Kidney tubule cell (primary cell): ENCODE measurements around the gene SKIC2.

Experiments
- DNase-seq: peaks from one replicate; pipeline ENCODE4 v3.0.0-alpha.2; 2018; ENCODE audit warnings: low spot score

SKIC2 gene

GRCh38 chr6:31945507-31946369 is 13.2 kb upstream of the SKIC2 start, which contains the start of gene CFB:
Gene CFB, plus strand, starts transcription at chr6:31946095. Its CDS starts 127 bp downstream, at chr6:31946222.
- DNase-seq: peak; percentile 91

- DNase-seq: no peak
Observed at GRCh38 chr6:31946370-31946885, 12.5 kb upstream of the SKIC2 start.

- DNase-seq: no peak
Observed at GRCh38 chr6:31947070-31947675, 11.8 kb upstream of the SKIC2 start.

GRCh38 chr6:31947864-31948263 is 11.1 kb upstream of the SKIC2 start:
- DNase-seq: no peak

DNA sequence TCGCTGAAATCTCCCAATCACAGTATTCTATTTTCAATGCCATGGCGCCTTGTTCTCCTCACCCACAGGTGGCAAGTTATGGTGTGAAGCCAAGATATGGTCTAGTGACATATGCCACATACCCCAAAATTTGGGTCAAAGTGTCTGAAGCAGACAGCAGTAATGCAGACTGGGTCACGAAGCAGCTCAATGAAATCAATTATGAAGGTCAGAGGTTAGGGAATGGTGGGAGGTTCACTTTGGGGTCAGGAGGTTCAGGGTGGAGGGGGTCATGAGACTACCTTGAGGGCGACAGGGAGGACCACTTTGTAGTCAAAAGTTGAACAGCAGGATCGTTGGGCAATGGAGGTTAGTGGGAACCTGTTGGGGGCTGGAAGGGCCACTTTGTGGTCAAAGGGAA is 10.7 kb upstream of the SKIC2 start:
- DNase-seq: no peak

DNA sequence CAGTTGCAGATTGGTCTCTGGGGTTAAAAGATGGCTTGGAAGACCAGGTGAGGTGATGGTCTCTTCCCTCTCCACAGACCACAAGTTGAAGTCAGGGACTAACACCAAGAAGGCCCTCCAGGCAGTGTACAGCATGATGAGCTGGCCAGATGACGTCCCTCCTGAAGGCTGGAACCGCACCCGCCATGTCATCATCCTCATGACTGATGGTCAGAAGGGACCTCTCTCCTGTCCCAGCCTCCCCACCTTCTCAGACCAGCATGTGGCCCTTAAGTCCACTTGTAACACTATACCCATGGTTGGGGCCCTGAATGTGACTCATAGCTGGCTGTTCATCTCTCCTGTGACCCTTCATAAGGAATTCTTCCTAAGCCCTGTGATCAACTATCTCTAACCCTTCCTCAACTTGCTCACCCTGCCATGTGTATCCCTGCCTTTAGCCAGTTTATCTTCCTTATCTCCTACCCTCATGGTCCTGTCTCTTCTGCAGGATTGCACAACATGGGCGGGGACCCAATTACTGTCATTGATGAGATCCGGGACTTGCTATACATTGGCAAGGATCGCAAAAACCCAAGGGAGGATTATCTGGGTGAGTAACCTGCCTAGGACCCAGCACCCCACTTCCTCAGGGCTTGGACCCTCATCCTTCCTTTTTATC is 10.1 kb upstream of the SKIC2 start:
- peak; percentile 14 for DNase-seq

DNA sequence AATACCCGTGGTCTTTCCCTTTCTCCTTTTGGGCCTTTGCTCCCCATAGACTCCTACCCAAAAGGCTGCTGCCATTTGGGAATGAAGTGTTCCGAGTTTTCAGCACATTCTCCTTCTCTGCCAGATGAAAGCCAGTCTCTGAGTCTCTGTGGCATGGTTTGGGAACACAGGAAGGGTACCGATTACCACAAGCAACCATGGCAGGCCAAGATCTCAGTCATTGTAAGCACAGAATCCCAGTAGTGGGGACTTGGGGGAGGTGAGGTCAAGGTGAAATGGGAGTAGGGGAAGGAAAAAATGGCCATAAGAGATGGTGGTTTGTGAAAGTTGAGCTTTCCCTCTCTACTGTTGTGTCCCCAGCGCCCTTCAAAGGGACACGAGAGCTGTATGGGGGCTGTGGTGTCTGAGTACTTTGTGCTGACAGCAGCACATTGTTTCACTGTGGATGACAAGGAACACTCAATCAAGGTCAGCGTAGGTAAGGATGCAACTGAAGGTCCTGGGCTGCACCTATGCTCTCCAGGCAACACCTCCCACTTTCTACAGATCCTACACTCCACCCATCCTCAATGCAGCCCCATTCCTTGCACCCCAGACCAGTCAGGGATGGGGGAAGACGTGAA is 8.9 kb upstream of the SKIC2 start:
- no peak for DNase-seq

GRCh38 chr6:31952140-31952805 is 6.7 kb upstream of the SKIC2 start:
- DNase-seq: peak; percentile 67

GRCh38 chr6:31952890-31953289 is 6.1 kb upstream of the SKIC2 start:
- DNase-seq: no peak

- no peak for DNase-seq
Observed at GRCh38 chr6:31954511-31954910, 4.5 kb upstream of the SKIC2 start.

DNA sequence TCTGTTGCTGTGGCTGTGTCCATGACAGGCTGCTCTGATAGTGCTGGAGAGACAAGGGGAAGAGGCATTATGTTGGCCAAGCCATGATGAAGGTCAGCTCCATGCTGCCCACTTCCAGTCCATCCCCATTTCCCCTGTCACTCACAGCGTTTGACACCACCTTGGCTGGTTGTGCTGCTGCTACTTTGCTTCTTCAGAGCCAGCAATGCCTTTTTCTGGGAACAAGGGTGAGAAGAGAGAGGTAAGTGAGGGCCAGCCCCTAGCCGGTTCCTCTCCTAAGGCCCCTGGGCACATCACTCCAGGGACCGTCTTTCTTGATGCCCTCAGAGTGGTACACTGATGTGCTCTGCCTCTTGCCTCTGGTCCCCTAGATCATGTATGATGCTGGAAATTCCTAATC is 2.2 kb upstream of the SKIC2 start:
- no peak for DNase-seq

GRCh38 chr6:31958412-31958740 is 599 bp upstream of the SKIC2 start:
- no peak for DNase-seq

DNA sequence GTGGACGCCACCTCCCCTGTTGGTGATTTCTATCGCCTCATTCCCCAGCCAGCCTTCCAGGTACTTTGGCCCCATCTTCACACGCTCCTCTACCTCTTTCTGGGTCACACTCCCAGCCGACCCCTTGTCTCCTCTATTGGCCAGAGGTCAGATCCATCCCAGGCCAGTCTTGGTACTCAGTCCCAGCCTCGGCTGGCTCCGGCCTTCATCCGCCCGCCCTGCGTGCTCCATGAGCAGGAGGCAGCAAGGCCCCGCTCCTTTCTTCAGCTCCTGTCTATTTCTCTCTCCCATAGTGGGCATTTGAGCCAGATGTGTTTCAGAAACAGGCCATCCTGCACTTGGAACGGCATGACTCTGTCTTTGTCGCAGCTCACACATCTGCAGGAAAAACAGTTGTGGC is 2.6 kb downstream of the SKIC2 start:
- DNase-seq: no peak

DNA sequence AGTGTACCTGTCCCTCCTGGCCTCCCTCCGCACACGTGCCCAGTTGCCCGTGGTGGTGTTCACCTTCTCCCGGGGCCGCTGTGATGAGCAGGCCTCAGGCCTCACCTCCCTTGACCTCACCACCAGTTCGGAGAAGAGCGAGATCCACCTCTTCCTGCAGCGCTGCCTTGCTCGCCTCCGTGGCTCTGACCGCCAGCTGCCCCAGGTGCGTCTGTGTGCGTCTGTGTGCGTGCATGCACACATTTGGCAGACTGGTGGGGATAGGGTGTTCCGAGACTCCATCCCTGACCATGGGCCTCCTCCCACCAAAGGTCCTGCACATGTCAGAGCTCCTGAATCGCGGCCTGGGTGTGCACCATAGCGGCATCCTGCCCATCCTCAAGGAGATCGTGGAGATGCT is 4.9 kb downstream of the SKIC2 start:
- DNase-seq: no peak

- no peak for DNase-seq
Observed at GRCh38 chr6:31965700-31966099, 6.7 kb downstream of the SKIC2 start.

DNA sequence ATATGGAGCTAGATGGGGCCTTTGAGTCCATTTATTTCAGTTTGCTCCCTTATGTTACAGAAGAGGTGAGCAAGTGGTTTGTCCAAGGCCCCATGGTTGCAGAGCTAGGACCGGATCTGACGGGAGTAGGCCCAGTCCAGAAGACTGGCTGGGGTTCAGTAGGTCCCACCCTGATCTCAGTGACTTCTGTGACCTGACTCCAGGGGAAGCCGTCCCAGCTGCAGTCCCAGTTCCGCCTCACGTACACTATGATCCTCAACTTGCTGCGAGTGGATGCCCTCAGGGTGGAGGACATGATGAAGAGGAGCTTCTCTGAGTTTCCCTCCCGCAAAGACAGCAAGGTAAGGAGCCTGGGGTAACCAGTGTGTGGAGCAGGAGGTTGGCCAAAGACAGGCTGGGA is 7.5 kb downstream of the SKIC2 start:
- DNase-seq: no peak

DNA sequence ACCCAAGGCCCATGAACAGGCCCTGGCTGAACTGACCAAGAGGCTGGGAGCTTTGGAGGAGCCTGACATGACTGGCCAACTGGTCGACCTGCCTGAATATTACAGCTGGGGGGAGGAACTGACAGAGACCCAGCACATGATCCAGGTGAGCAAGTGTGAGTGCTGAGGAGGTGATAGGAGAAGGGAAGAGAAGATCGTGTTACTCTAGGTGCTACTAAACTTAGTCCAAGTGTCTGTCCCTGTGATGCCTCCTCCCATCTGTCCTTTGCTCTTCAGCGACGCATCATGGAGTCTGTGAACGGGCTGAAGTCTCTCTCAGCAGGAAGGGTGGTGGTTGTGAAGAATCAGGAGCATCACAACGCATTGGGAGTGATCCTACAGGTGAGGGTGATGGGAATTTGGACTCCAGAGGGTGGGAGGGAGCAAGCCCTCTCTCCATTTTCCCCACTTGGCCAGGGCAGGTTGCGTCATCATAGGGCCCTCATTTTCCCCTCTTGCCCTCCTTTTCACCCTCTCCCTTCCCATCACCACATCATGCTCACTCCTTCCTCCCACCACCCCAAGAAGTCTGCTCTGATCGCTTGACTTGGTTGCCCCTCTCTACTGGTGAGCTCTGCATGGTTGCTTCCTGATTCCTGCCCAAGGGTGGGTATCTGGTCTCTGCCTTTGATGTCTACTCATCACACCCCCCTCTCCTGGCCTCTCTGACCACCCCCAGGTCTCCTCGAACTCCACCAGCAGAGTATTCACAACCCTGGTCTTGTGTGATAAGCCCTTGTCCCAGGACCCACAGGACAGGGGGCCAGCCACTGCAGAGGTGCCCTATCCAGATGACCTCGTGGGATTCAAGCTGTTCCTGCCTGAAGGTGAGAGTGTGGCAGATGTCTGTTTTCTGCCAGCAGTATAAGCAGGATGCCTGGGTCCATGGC is 8.3 kb downstream of the SKIC2 start:
- DNase-seq: no peak

DNA sequence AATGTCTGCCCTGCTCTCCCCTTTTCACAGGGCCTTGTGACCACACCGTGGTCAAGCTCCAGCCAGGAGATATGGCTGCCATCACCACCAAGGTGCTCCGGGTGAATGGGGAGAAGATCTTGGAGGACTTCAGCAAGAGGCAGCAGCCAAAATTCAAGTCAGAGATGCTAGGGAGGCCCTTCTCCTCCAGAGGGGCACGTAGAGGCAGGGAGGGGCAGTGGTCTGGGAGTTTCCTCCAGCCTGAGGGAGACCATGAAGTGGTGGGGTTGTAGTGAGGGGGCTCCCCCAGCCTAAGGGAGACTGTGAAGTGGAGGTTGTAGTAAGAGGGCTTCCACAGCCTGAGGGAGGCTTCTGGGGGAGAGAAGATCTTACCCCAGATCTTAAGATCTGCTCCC is 8.9 kb downstream of the SKIC2 start:
- no peak for DNase-seq

DNA sequence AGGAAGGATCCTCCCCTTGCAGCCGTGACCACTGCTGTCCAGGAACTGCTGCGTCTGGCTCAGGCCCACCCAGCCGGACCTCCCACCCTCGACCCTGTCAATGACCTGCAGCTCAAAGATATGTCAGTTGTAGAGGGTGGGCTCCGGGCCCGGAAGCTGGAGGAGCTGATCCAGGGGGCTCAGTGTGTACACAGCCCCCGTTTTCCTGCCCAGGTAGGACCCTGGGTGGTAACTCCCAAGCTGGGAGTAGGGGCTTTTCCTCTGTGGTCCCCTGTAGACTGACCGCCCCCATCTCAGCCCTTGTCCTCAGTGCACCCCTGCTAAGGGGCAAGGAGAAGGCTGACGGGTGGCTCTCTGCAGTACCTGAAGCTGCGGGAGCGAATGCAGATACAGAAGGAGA is 9.4 kb downstream of the SKIC2 start:
- no peak for DNase-seq

DNA sequence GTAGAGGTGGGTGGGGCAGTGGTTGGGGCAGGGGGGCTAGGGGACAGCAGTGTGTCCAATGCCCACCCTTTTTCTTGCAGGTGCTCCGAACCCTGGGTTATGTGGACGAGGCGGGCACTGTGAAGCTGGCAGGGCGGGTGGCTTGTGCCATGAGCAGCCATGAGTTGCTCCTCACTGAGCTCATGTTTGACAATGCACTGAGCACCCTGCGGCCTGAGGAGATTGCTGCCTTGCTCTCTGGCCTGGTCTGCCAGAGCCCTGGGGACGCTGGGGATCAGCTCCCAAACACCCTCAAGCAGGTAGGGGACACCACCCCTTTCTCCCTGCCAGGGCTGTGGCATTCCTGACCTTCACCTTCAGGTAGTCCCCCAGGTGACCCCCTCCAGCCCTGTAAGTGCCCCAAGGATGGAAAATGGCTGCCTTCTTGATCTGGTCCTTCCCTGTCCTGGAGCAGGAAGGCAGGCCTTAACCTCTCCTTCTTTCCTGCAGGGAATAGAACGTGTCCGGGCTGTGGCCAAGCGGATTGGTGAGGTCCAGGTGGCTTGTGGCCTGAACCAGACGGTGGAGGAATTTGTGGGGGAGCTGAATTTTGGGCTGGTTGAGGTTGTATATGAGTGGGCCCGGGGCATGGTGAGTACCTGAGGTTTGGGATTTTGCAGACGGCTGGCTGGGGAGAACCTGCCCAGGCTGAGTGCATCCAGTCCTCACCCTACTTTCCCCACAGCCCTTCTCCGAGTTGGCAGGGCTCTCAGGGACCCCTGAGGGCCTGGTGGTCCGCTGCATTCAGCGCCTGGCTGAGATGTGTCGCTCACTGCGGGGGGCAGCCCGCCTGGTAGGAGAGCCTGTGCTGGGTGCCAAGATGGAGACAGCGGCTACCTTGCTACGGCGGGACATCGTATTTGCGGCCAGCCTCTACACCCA is 10.1 kb downstream of the SKIC2 start:
- no peak for DNase-seq
